ENCODE data around the gene MRPS2. TPM values are rescaled to one million over a fixed set of nuclear protein-coding genes. Genes with fewer than 3 reads are reported as not detected.
"Not testable (repeated sequence)": the region's sequence is repeated elsewhere in the genome, so short reads cannot be mapped to it uniquely, and the experiment has no call there.

Gene MRPS2
- total RNA-seq, 1 experiment from 2014 or later, result 121 TPM

DNA sequence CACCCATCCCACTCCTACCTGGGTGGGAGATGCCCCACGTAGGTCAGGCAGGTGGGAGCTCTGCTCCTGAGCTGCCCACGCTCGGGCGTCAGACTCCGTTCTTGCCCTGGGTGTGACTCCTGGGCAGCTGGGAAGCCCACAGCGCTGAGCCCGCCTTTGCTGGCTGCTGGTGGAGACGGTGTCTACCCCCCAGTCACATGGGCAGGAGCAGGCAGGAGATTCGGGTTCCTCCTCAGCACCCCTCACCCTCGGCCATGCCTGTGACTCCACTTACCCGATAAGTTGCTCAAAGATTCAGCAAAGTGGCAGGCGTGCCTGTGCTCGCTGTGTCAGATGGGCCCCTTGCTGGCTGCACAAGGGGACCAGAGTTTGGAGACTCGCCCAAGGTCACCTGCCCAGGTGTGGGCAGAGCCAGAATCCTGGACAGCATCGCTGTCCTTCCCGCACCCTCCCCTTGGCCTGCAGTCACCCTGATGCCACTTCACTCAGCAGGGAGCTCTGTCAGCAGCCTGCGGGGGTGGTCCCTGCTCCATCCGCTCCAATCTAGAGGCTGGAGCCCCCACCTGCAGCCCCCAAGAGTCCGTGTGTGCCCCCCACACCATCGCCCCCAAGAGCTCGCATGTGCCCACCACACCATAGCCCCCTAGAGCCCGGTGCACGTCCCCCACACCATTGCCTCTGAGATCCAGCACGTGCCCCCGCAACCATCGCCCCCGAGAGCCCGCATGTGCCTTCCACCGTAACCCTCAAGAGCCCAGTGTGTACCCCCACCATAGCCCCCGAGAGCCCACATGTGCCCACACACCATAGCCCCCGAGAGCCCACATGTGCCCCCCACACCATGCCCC, 25.0 kb downstream of the MRPS2 start:
- no peaks in the 10 kb centered on the region for H3K36me3 ChIP-seq (replicated peaks; ENCODE audit: control insufficient read depth, insufficient read depth, low read length)
- H3K4me3 ChIP-seq (ENCODE audit: insufficient read depth, low read depth, low read length), result no peak overlapping the region
- DNase-seq, result peak; percentile 36
- H3K27me3 ChIP-seq (ENCODE audit: control insufficient read depth, insufficient read depth, low read length), result no peaks in the 10 kb centered on the region

- Histone ChIP-seq H3K27me3 (ENCODE audit: control insufficient read depth, insufficient read depth, low read length) (no peaks in the 10 kb centered on the region), H3K4me3 (ENCODE audit: insufficient read depth, low read depth, low read length) (no peak overlapping the region), H3K36me3 (replicated peaks; ENCODE audit: control insufficient read depth, insufficient read depth, low read length) (no peaks in the 10 kb centered on the region)
- peak; percentile 53 for DNase-seq
Observed at GRCh38 chr9:135526089-135526729, 25.7 kb downstream of the MRPS2 start.

GRCh38 chr9:135526730-135527571, 26.5 kb downstream of the MRPS2 start:
- Histone ChIP-seq H3K27me3 (ENCODE audit: control insufficient read depth, insufficient read depth, low read length) (no peaks in the 10 kb centered on the region), H3K36me3 (replicated peaks; ENCODE audit: control insufficient read depth, insufficient read depth, low read length) (no peaks in the 10 kb centered on the region), H3K4me3 (ENCODE audit: insufficient read depth, low read depth, low read length) (no peak overlapping the region)
- DNase-seq, result peak; percentile 70

DNA sequence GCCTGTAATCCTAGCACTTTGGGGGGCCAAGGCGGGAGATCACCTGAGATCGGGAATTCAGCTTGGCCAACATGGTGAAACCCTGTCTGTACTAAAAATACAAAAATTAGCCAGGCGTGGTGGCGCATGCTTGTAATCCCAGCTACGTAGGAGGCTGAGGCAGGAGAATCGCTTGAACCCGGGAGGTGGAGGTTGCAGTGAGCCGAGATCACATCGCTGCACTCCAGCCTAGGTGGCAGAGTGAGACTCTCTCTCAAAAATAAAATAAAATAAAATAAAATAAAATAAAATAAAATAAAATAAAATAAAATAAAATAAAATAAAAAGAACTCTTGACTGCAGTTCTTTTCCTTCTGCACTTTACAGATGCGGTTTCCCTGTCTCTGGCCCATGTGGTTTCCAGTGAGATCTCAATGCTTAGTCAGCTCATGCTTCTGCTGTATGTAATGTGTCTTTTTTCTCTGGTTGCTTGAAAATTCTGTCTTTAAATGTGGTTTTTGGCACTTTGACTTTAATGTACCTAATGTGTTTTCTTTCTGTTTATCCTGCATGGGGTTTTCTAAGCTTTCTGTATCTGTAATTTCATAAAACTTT, 28.5 kb downstream of the MRPS2 start:
- not testable (repeated sequence) for H3K27me3 ChIP-seq (ENCODE audit: control insufficient read depth, insufficient read depth, low read length); H3K36me3 ChIP-seq (replicated peaks; ENCODE audit: control insufficient read depth, insufficient read depth, low read length); DNase-seq; H3K4me3 ChIP-seq (ENCODE audit: insufficient read depth, low read depth, low read length)

DNA sequence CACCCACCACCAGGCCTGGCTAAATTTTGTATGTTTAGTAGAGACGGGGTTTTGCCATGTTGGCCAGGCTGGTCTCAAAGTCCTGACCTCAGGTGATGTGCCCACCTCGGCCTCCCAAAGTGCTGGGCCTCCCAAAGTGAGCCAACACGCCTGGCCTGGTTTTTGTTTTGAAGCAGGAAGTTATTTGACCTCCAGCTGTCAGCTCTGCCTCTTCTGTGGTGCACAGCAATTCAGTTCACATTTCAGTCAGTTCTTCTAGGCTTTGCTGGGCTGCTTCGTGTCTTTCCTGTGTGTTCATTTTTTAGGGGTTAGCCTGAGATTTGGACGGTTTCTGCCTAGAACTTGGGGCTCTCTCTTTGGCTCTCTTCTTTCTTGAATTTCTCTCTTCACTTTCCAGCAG, 29.7 kb downstream of the MRPS2 start:
- H3K36me3 ChIP-seq (replicated peaks; ENCODE audit: control insufficient read depth, insufficient read depth, low read length), result no peaks in the 10 kb centered on the region
- no peak overlapping the region for H3K4me3 ChIP-seq (ENCODE audit: insufficient read depth, low read depth, low read length)
- no peak for DNase-seq
- H3K27me3 ChIP-seq (ENCODE audit: control insufficient read depth, insufficient read depth, low read length), result no peaks in the 10 kb centered on the region

DNA sequence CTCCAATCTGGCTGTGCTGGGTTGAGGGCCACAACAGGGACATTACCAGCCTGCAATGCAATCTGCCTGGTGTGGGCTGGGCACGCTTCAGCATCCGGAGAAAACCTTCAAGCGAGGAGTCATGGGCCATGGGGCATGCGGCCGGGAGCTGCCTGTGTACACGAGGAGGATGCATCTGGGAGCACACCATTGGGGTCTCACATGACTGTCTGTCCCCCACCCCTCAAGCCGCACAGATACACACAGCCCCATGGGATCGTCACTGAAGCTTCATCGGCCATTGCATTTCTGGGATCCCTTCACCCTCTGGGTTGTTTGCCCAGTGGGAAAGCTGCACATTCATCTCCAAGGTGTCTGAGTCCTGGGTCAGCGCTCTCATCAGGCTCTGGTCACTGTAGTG, 30.6 kb downstream of the MRPS2 start:
- Histone ChIP-seq H3K27me3 (ENCODE audit: control insufficient read depth, insufficient read depth, low read length) (no peaks in the 10 kb centered on the region), H3K4me3 (ENCODE audit: insufficient read depth, low read depth, low read length) (no peak overlapping the region), H3K36me3 (replicated peaks; ENCODE audit: control insufficient read depth, insufficient read depth, low read length) (no peaks in the 10 kb centered on the region)
- no peak for DNase-seq

- H3K4me3 ChIP-seq (ENCODE audit: insufficient read depth, low read depth, low read length), result no peak overlapping the region
- no peaks in the 10 kb centered on the region for H3K27me3 ChIP-seq (ENCODE audit: control insufficient read depth, insufficient read depth, low read length)
- H3K36me3 ChIP-seq (replicated peaks; ENCODE audit: control insufficient read depth, insufficient read depth, low read length), result no peaks in the 10 kb centered on the region
- DNase-seq, result peak; percentile 19
Observed at GRCh38 chr9:135533113-135533512, 32.6 kb downstream of the MRPS2 start.

GRCh38 chr9:135533674-135534073, 33.2 kb downstream of the MRPS2 start:
- no peak overlapping the region for H3K4me3 ChIP-seq (ENCODE audit: insufficient read depth, low read depth, low read length)
- H3K27me3 ChIP-seq (ENCODE audit: control insufficient read depth, insufficient read depth, low read length), result no peaks in the 10 kb centered on the region
- DNase-seq, result peak; percentile 24
- H3K36me3 ChIP-seq (replicated peaks; ENCODE audit: control insufficient read depth, insufficient read depth, low read length), result no peaks in the 10 kb centered on the region

DNA sequence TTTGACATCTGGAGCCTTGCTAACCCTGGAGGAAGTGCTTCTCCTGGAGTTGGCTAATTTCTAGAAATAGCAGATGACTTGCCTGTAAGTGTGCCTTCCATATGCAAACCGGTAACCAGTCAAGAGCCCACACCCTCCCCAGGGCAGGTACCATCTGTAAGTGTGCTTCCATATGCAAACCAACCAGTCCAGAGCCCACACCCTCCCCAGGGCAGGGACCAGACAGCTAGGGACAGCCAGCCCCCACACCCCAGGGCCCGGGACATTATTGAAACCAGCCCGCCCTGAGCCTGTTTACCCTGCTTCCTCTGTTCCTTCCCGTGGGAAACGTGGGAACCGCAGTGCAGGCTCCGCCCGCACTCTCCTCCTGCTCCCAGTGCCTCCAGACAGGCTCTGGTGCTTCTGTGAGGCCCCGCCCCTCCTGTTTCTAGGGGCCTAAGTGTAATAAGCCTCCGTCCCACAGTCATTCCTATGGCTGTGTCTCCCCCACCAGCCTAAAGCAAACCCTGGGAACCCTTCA, 33.8 kb downstream of the MRPS2 start:
- H3K36me3 ChIP-seq (replicated peaks; ENCODE audit: control insufficient read depth, insufficient read depth, low read length); H3K4me3 ChIP-seq (ENCODE audit: insufficient read depth, low read depth, low read length); H3K27me3 ChIP-seq (ENCODE audit: control insufficient read depth, insufficient read depth, low read length): not testable (repeated sequence)
- peak; percentile 54 for DNase-seq

- H3K36me3 ChIP-seq (replicated peaks; ENCODE audit: control insufficient read depth, insufficient read depth, low read length); DNase-seq; H3K27me3 ChIP-seq (ENCODE audit: control insufficient read depth, insufficient read depth, low read length); H3K4me3 ChIP-seq (ENCODE audit: insufficient read depth, low read depth, low read length): not testable (repeated sequence)
Observed at GRCh38 chr9:135534826-135535225, 34.3 kb downstream of the MRPS2 start.

GRCh38 chr9:135535631-135536030, 35.1 kb downstream of the MRPS2 start:
- not testable (repeated sequence) for H3K27me3 ChIP-seq (ENCODE audit: control insufficient read depth, insufficient read depth, low read length); H3K4me3 ChIP-seq (ENCODE audit: insufficient read depth, low read depth, low read length); H3K36me3 ChIP-seq (replicated peaks; ENCODE audit: control insufficient read depth, insufficient read depth, low read length); DNase-seq

DNA sequence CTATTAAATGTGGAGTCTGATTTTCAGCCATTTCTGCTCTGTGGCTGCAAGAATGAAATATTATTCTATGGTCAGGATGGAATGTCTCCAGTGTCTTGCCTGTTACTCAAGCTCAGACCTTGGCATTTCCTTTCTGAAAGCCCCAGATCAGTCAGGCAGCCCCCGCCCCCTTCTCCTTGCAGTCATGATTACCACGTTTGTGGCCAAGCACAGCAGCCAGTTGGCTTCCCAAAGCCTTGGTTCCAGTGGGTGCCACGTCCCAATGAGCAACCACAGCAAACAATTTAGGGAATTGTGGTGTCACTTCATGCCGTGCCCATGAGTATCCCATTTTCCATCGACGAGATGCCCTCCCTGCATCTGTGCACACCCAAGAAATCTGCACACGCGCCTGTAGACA, 35.7 kb downstream of the MRPS2 start:
- no peak for DNase-seq
- Histone ChIP-seq H3K36me3 (replicated peaks; ENCODE audit: control insufficient read depth, insufficient read depth, low read length) (no peaks in the 10 kb centered on the region), H3K4me3 (ENCODE audit: insufficient read depth, low read depth, low read length) (no peak overlapping the region)

GRCh38 chr9:135543262-135543894, 42.9 kb downstream of the MRPS2 start:
- not testable (repeated sequence) for DNase-seq; H3K36me3 ChIP-seq (replicated peaks; ENCODE audit: control insufficient read depth, insufficient read depth, low read length); H3K27me3 ChIP-seq (ENCODE audit: control insufficient read depth, insufficient read depth, low read length); H3K4me3 ChIP-seq (ENCODE audit: insufficient read depth, low read depth, low read length)

More for the DNA sequence above, 35.7 kb downstream of the MRPS2 start:
- H3K27me3 ChIP-seq (ENCODE audit: control insufficient read depth, insufficient read depth, low read length), result no peaks in the 10 kb centered on the region

Measured in H7 (cell line).